Hematopoietic multipotent progenitor cell treated with erythropoietin and hydrocortisone succinate and interleukin-3 and kit ligand, for 8 days (in vitro differentiated cells): ENCODE measurements around the gene UGT1A7.
"Not testable (repeated sequence)": the region's sequence is repeated elsewhere in the genome, so short reads cannot be mapped to it uniquely, and the experiment has no call there.

Source experiments
- DNase-seq: peaks from one replicate; pipeline ENCODE4 v3.0.0-alpha.2; 2015

Gene UGT1A7

DNA sequence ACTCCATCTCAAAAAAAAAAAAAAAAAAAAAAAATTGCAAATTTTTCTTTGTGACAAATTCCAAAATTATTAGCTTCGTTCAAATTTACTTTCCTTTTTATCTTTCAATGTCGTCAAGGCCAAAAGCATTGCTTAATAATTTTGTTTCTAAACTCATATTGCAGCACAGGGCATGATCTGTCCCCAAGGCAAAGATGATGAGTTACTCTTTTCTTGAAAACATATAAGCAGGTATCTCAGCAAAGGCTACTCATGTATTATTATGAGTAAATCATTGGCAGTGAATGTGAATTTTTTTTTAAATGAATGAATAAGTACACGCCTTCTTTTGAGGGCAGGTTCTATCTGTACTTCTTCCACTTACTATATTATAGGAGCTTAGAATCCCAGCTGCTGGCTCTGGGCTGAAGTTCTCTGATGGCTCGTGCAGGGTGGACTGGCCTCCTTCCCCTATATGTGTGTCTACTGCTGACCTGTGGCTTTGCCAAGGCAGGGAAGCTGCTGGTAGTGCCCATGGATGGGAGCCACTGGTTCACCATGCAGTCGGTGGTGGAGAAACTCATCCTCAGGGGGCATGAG is at the start of gene UGT1A7:
Gene UGT1A7, plus strand, starts transcription at position 381 of the 579 bp plus-strand sequence. Its CDS starts 37 bp downstream, at position 418.
- DNase-seq, result no peak

GRCh38 chr2:233636306-233636705 is 45.4 kb upstream of the UGT1A7 start, which contains the start of gene UGT1A10:
Gene UGT1A10 (plus strand): TSS chr2:233636448. CDS start chr2:233636523, 75 bp downstream.
- DNase-seq, result not testable (repeated sequence)

DNA sequence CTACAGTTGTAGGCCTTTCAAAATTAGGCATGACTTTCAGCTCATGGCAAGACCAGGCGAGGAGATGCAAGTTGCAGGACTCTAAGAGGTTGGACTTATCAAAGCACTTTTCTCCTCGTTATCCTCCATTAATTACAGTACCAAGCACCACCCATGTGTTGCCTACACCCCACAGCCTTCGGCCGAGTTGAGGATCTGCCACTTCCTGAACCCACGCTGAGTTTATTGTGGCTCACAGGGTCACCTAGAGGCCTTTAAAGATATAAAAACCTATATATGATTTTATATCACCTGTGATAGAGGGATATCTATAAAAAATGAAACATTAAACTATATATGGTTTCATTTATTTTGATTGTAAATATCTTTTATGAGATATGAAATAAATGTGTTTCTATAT is 42.9 kb upstream of the UGT1A7 start:
- DNase-seq, result no peak

GRCh38 chr2:233639860-233640259 is 41.8 kb upstream of the UGT1A7 start:
- DNase-seq, result no peak

DNA sequence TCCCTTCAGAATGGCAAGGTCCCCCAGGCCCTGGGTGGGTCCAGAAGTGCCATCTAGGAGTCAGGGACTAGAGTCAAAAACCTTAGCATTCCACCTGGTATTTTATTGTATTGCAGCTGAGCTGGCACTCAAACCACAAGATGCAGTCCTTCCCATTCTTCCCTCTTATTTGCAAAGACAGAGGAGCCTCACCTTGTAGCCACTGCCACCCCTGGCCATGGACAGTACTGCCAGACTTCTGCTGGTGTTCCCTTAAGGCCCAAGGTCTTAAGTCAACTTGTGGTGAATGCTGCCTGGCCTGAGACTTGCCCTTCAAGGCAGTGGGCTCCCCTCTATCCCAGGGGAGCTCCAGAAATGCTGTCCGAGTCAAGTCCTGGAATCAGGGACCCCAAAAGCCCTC is 38.6 kb upstream of the UGT1A7 start:
- DNase-seq, result peak; percentile 27

GRCh38 chr2:233646033-233646432 is 35.7 kb upstream of the UGT1A7 start:
- DNase-seq, result not testable (repeated sequence)

DNA sequence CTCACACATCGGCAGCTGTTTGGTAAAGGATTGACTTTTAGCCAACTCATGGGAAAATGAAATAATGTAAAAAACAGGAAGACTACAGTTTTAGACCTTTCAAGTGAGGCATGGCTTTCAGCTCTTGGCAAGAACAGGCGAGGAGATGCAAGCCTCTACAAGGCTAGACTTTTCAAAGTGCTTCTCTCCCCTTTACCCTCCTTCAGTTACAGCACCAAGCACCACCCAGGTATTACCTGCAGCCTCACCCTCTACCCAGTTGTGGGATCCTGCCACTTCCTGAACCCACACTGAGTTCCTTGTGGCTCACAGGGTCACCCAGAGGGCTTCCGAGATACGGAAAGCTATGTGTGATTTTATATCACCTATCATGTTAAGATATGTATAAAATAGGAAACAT is 30.7 kb upstream of the UGT1A7 start:
- no peak for DNase-seq

DNA sequence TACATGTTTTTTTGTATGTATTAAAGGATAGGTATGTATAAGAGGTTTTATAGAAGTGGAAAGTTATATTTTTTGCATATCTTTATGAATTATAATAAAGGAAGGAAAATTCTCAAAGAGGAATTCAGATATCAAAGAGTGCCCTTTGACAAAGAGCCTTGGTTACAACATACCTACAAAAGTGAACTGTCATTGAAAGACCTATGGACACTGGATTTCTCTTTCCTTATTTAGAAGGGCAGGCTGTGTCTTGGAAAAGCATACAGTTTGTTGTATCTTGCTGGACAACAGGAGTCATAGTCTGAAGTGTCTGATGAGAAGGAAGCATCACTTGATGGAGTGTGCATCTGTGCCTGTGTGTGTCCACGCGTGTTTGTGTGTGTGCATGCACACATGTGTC is 30.3 kb upstream of the UGT1A7 start:
- DNase-seq, result no peak

- no peak for DNase-seq
Measured at GRCh38 chr2:233654501-233654900, 27.2 kb upstream of the UGT1A7 start.

GRCh38 chr2:233655043-233655442 is 26.7 kb upstream of the UGT1A7 start:
- DNase-seq, result no peak

DNA sequence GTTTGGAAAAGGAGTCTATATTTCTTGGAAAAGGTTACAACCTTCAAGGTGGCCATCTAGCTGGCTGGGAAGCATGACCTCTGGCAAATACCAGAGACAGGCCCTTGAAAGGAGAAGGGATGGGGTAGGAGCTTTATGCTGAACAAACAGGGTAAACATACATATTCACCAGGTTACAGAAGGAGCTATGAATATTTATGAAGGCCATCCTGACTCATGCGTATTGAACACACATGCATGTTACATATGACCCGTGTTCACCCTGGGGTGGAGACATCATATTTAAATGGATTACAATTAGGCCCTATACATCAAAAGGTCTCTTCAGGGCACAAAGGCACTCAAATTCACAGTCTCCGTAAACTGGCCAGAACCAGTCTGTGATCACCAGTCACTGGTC is 25.8 kb upstream of the UGT1A7 start:
- DNase-seq, result not testable (repeated sequence)

GRCh38 chr2:233656443-233656842 is 25.3 kb upstream of the UGT1A7 start:
- DNase-seq, result peak; percentile 4

DNA sequence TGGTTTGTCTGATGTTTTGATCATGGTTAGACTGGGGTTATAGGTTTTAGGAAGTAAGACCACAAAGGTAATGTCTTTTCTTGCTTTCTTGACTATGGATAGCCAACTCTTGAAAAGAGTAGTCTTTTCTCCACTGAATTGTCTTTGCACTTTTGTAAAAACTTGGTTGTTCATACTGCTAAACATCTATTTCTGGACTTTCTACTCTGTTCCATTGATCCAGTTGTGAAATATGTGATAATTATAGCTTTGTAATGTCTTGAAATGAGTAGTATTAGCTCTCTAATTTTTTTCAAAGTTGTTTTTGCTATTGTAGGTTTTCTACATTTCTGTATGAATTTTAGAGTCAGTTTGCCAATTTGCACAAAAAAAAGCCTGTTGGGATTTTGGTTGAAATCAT is 23.1 kb upstream of the UGT1A7 start:
- DNase-seq, result no peak

DNA sequence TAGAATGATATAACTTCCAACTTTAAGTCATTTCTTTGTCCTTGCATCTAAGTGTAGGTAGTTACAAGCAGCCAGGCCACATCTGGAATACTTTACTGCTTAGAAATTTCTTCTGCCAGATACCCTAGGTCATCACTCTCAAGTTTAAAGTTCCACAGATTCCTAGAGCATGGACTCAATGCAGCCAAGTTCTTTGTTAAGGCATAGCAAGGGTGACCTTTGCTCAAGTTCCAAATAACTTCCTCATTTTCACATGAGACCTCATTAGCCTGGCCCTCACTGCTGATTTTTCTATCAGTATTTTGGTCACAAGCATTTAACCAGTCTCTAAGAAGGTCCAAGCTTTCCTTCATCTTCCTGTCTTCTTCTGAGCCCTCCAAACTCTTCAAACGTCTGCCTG is 17.8 kb upstream of the UGT1A7 start:
- no peak for DNase-seq

DNA sequence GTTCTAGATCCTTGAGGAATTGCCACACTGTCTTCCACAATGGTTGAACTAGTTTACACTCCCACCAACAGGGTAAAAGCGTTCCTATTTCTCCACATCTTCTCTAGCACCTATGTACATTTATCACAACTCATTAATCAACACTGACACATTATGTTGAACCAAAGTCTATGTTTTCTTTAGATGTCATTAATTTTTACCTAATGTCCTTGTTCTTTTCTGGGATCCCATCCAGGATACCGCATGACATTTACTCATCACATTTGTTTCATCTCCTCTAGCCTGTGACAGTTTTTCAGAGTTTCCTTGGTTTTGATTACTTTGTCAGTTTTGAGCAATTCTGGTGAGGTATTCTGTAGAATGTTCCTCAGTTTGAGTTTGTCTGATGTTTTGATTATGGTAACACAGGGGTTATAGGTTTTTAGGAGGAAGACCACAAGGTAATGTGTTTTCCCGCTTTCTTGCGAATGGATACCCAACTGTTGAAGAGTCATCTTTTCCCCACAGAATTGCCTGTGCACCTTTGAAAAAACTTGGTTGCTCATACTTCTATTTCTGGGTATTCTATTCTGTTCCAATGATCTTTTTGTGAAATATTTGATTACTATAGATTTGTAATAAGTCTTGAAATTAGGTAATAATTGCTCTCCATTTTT is 13.0 kb upstream of the UGT1A7 start:
- no peak for DNase-seq

DNA sequence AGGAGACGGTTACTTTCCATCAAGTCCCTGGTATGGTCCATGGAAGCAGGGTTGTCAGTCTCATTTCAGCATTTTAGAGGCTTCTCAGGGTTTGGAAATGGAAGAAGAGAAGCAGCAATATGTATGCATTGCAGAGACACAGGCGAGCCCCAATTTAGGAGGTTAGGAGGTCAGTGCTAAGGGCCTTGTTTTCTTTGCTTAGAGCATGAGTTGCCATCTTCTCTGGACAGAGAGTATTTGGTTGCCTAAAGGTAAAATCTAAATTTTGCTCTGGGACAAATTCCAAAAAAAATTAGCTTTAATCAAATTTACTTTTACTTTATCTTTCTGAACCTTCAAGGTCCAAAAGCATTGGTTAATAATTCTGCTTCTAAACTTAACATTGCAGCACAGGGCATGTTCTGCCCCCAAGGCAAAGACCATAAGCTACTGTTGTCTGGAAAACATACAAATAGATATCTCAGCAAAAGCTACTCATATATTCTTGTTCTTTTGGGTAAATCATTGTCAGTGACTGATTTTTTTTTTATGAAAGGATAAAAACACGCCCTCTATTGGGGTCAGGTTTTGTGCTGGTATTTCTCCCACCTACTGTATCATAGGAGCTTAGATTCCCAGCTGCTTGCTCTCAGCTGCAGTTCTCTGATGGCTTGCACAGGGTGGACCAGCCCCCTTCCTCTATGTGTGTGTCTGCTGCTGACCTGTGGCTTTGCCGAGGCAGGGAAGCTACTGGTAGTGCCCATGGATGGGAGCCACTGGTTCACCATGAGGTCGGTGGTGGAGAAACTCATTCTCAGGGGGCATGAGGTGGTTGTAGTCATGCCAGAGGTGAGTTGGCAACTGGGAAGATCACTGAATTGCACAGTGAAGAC is 10.2 kb upstream of the UGT1A7 start, which contains the start of gene UGT1A9:
Gene UGT1A9, plus strand, starts transcription at position 609 of the 872 bp plus-strand sequence. Its CDS starts 37 bp downstream, at position 646.
- DNase-seq, result no peak

GRCh38 chr2:233672886-233673285 is 8.8 kb upstream of the UGT1A7 start:
- DNase-seq, result no peak

DNA sequence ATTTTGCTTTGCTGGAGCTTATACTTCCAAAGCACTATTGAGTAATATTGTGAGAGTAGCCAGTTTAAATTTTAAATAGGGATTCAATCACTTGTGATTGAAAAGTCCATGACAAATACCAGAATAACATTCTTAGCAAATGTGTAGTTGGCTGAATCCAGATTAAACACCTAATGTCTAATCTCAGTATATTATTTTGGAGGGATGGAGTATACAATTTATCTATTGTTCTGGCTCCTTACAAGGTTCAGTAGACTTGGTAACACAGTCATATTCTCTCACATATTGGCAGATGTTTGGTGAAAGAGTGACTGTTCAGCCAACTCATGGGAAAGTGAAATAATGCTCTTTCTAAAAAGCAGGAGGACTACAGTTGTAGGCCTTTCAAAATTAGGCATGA is 7.8 kb upstream of the UGT1A7 start:
- DNase-seq, result no peak

DNA sequence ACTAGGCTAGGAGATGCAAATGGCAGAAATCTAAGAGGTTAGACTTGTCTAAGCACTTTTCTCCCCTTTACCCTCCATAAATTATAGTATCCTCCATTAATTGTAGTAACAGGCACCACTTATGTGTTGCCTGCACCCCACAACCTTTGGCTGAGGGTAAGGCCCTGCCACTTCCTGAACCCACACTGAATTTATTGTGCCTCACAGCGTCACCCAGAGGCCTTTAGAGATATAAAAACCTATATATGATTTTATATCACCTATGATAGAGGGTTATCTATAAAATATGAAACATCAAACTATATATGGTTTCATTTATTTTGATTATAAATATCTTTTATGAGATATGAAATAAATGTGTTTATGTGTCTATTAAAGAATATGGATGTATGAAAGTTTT is 7.4 kb upstream of the UGT1A7 start:
- DNase-seq, result no peak

DNA sequence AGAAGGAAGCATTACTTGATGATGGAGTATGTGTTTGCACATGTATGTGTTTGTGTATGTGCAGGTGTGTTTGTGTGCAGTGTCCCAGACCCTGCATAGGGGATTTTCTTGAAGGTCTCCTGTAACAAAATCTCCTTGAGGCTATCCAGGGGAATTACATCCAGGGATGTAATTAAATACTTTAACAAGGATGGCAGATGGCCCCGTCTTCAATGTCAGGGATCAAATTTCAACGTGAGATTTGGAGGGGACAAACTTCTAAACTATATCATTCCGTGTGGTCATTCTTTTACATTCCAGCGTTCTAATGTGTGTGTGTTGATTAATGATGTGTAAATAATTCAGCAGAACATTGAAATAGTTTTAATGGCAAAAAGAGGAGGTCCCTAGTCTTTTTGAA is 6.7 kb upstream of the UGT1A7 start:
- DNase-seq, result no peak

DNA sequence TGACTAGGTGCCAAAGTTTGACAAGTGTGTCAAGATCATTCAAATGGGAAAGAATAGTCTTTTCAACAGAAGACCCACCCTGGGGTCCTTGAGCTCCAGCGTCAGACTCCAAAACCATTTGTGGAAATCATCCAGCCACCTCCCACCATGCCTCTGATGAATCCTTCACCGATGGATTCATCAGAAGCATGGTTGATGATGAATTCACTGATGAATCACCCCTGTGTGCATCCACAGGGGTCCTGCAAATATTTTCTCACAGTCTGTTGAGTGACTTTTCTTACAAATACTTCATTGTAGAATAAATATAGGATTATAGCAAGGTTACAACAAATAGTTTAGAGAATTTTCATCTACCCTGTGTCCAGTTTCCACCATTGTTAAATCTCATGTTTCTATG is 5.7 kb upstream of the UGT1A7 start:
- DNase-seq, result no peak

DNA sequence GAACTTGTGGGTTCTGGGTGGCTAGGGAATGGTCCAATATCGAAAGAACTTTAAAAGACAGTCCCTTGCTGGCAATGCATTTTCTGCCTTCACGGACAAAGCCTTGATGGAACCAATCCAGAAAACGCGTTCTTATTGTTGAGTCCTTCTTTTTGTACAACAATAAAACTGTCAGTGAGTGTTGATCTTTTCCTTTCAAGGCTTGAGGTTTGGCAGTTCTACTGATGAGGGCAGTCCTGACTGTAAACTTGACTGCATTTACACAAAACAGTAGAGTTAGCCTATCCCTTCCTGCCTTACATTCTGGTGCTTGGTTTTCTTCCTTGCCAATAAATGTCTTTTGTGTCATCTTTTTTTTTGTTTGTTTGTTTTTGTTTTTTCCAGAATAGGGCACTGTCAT is 2.5 kb upstream of the UGT1A7 start:
- no peak for DNase-seq

- no peak for DNase-seq
Measured at GRCh38 chr2:233680361-233681045, 1.2 kb upstream of the UGT1A7 start.
